Epithelial cell of proximal tubule (primary cell): ENCODE results near the gene CHN1. TPM values are rescaled to one million over a fixed set of nuclear protein-coding genes. Genes with fewer than 3 reads are reported as not detected.

Experiments
- DNase-seq: peaks from one replicate; pipeline ENCODE4 v3.0.0-alpha.2; 2011; ENCODE audit warnings: low read depth
- H3K4me3 ChIP-seq: 2 replicates; pipeline ENCODE4 v1.5.1; 2011; ENCODE audit warnings: low read depth, mild to moderate bottlenecking, low read length
- CTCF ChIP-seq: conservative IDR thresholded peaks from 2 replicates; pipeline ENCODE4 v1.5.1; 2012; ENCODE audit warnings: low read depth, mild to moderate bottlenecking, low read length
- total RNA-seq: library from RNA; depleted of rRNA; stranded (reverse); fragments of >200 nt; gene quantifications from 2 replicates; pipeline ENCODE4 v1.2.3, GENCODE V29; 2015

CHN1 gene
- total RNA-seq, 1 donor from 2014 or later = 22.5 TPM

GRCh38 chr2:174827371-174828369, 177.5 kb downstream of the CHN1 start:
- DNase-seq = no peak
- H3K4me3 ChIP-seq = no peak overlapping the region
- TF ChIP-seq CTCF = no peak

GRCh38 chr2:174826051-174826450, 179.1 kb downstream of the CHN1 start:
- no peak for TF ChIP-seq CTCF
- no peak overlapping the region for H3K4me3 ChIP-seq
- no peak for DNase-seq

- no peak for DNase-seq
- TF ChIP-seq CTCF = no peak
- H3K4me3 ChIP-seq = no peak overlapping the region
Measured at GRCh38 chr2:174824068-174824467, 181.1 kb downstream of the CHN1 start.

GRCh38 chr2:174821628-174822027, 183.6 kb downstream of the CHN1 start:
- TF ChIP-seq CTCF = no peak
- DNase-seq = no peak
- H3K4me3 ChIP-seq = no peak overlapping the region

- no peak overlapping the region for H3K4me3 ChIP-seq
- DNase-seq = no peak
- no peak for TF ChIP-seq CTCF
Measured at GRCh38 chr2:174820361-174820760, 184.8 kb downstream of the CHN1 start.

GRCh38 chr2:174815526-174815925, 189.7 kb downstream of the CHN1 start:
- DNase-seq = no peak
- TF ChIP-seq CTCF = no peak
- no peak overlapping the region for H3K4me3 ChIP-seq
